Measurements from ENCODE around the gene SLC22A3.

DNA sequence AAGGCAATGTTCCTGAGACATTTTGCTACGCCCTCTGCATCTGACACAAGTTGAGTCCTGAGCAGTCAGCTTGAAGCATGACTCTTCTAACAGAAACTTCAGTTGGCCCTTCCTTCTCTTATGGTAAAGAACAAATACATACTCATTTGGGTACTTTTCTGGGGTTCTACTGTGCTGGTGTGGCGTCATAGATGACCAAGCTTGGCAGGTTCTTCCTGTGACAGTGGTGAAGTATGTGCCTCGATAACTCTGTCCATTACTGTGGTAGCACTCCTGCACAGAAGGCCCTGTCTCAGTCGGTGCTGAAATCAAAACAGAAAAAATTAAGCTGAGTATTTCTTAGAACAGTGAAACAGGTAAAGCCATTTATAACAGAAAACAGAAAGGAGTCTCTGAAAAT is 152.5 kb downstream of the SLC22A3 start:
- TF ChIP-seq, protein P1, sequence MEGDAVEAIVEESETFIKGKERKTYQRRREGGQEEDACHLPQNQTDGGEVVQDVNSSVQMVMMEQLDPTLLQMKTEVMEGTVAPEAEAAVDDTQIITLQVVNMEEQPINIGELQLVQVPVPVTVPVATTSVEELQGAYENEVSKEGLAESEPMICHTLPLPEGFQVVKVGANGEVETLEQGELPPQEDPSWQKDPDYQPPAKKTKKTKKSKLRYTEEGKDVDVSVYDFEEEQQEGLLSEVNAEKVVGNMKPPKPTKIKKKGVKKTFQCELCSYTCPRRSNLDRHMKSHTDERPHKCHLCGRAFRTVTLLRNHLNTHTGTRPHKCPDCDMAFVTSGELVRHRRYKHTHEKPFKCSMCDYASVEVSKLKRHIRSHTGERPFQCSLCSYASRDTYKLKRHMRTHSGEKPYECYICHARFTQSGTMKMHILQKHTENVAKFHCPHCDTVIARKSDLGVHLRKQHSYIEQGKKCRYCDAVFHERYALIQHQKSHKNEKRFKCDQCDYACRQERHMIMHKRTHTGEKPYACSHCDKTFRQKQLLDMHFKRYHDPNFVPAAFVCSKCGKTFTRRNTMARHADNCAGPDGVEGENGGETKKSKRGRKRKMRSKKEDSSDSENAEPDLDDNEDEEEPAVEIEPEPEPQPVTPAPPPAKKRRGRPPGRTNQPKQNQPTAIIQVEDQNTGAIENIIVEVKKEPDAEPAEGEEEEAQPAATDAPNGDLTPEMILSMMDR (conservative IDR thresholded peaks at IDR 0.05 in 1 of 2, IDR thresholded peaks at IDR 0.05 in 1 of 2; ENCODE audit: extremely low read depth in 1 of 2, insufficient read depth in 1 of 2, low read depth in 1 of 2, low read length in 2 of 2) = no peak
- no peak for TF ChIP-seq EZH2 (IDR thresholded peaks at IDR 0.05; ENCODE audit: borderline replicate concordance, low read length)

All from mammary epithelial cell (primary cell).